Stimulated activated CD4-positive, alpha-beta T cell treated with anti-CD3 and anti-CD28 coated beads, Interleukin-1b, Interleukin-23, amount 100 ng/mL, for 4 hours (primary cell): Measurements from ENCODE around the gene KIAA1210.

Source experiments
- DNase-seq, 2 donors: peaks; one replicate each; pipeline ENCODE4 v3.0.0-alpha.2; 2020; ENCODE audit warnings: low read depth in 2 of 2

The KIAA1210 gene

GRCh38 chrX:119127650-119128049, at the start of gene KIAA1210:
KIAA1210 (minus strand) TSS chrX:119127812; CDS start chrX:119123642, 4,170 bp downstream.
- DNase-seq: no peak

- DNase-seq: no peak
These were observed 49.7 kb upstream of the KIAA1210 start for GRCh38 chrX:119177278-119177677.

- DNase-seq: no peak
These were observed 47.3 kb upstream of the KIAA1210 start for GRCh38 chrX:119174900-119175299.

- DNase-seq: no peak
These were observed 40.5 kb upstream of the KIAA1210 start for GRCh38 chrX:119168104-119168503.

GRCh38 chrX:119158226-119158625, 30.6 kb upstream of the KIAA1210 start:
- DNase-seq: no peak

- no peak for DNase-seq
These were observed 28.6 kb upstream of the KIAA1210 start for GRCh38 chrX:119156241-119156640.

- DNase-seq: no peak
These were observed 27.9 kb upstream of the KIAA1210 start for GRCh38 chrX:119155416-119156035.

- DNase-seq: no peak
These were observed 23.4 kb upstream of the KIAA1210 start for GRCh38 chrX:119151051-119151380.

GRCh38 chrX:119150163-119151050, 22.8 kb upstream of the KIAA1210 start:
- DNase-seq: no peak

GRCh38 chrX:119147486-119147885, 19.9 kb upstream of the KIAA1210 start:
- no peak for DNase-seq

GRCh38 chrX:119145241-119145653, 17.6 kb upstream of the KIAA1210 start:
- DNase-seq: no peak

- no peak for DNase-seq
These were observed 6.9 kb upstream of the KIAA1210 start for GRCh38 chrX:119134466-119134865.

GRCh38 chrX:119132961-119133360, 5.3 kb upstream of the KIAA1210 start:
- DNase-seq: no peak

GRCh38 chrX:119132316-119132715, 4.7 kb upstream of the KIAA1210 start:
- DNase-seq: no peak

- DNase-seq: no peak
These were observed 3.3 kb upstream of the KIAA1210 start for GRCh38 chrX:119130911-119131310.

GRCh38 chrX:119121341-119121740, 6.3 kb downstream of the KIAA1210 start:
- no peak for DNase-seq

GRCh38 chrX:119118780-119119395, 8.7 kb downstream of the KIAA1210 start:
- DNase-seq: peak; percentile 19 to 27

GRCh38 chrX:119107206-119107605, 20.4 kb downstream of the KIAA1210 start:
- DNase-seq: no peak

GRCh38 chrX:119105826-119106225, 21.8 kb downstream of the KIAA1210 start:
- no peak for DNase-seq

GRCh38 chrX:119101168-119101567, 26.4 kb downstream of the KIAA1210 start:
- no peak for DNase-seq

- DNase-seq: no peak
These were observed 31.7 kb downstream of the KIAA1210 start for GRCh38 chrX:119095936-119096335.

GRCh38 chrX:119094819-119095218, 32.8 kb downstream of the KIAA1210 start:
- DNase-seq: no peak
